Right kidney (tissue), 1 donor: ENCODE results near the gene TXK.

Source experiments
- DNase-seq: peaks from one replicate; pipeline ENCODE4 v3.0.0-alpha.2; 2016

Gene TXK

GRCh38 chr4:48049483-48049882 is 84.6 kb downstream of the TXK start:
- no peak for DNase-seq

GRCh38 chr4:48047896-48048295 is 86.2 kb downstream of the TXK start:
- no peak for DNase-seq

- DNase-seq: no peak
These were observed 86.6 kb downstream of the TXK start for GRCh38 chr4:48047421-48047844.

GRCh38 chr4:48046059-48046458 is 88.0 kb downstream of the TXK start:
- DNase-seq: no peak

- no peak for DNase-seq
These were observed 89.8 kb downstream of the TXK start for GRCh38 chr4:48044298-48044697.

- DNase-seq: no peak
These were observed 90.5 kb downstream of the TXK start for GRCh38 chr4:48043504-48043903.

- DNase-seq: no peak
These were observed 91.0 kb downstream of the TXK start for GRCh38 chr4:48042979-48043461.

GRCh38 chr4:48041535-48042137 is 92.4 kb downstream of the TXK start:
- no peak for DNase-seq

GRCh38 chr4:48039561-48039960 is 94.5 kb downstream of the TXK start:
- DNase-seq: no peak

GRCh38 chr4:48038666-48039065 is 95.4 kb downstream of the TXK start:
- no peak for DNase-seq

GRCh38 chr4:48037117-48037462 is 97.0 kb downstream of the TXK start:
- DNase-seq: no peak

GRCh38 chr4:48035952-48036351 is 98.1 kb downstream of the TXK start:
- DNase-seq: no peak

- DNase-seq: no peak
These were observed 100.1 kb downstream of the TXK start for GRCh38 chr4:48033825-48034413.

- no peak for DNase-seq
These were observed 100.6 kb downstream of the TXK start for GRCh38 chr4:48033412-48033811.

GRCh38 chr4:48032721-48033120 is 101.3 kb downstream of the TXK start:
- DNase-seq: no peak

- no peak for DNase-seq
These were observed 102.1 kb downstream of the TXK start for GRCh38 chr4:48031802-48032525.

GRCh38 chr4:48030470-48030869 is 103.6 kb downstream of the TXK start:
- DNase-seq: no peak

GRCh38 chr4:48028696-48029095 is 105.4 kb downstream of the TXK start:
- no peak for DNase-seq

GRCh38 chr4:48027653-48028052 is 106.4 kb downstream of the TXK start:
- DNase-seq: no peak

GRCh38 chr4:48025005-48025404 is 109.0 kb downstream of the TXK start:
- DNase-seq: no peak

- DNase-seq: no peak
These were observed 109.5 kb downstream of the TXK start for GRCh38 chr4:48024522-48024921.

- no peak for DNase-seq
These were observed 111.8 kb downstream of the TXK start for GRCh38 chr4:48022192-48022799.

GRCh38 chr4:48021100-48021499 is 113.0 kb downstream of the TXK start:
- no peak for DNase-seq
